ENCODE measurements around the gene KRT33A.

GRCh38 chr17:41340494-41340893, 10.1 kb downstream of the KRT33A start:
- TF ChIP-seq CTCF (IDR thresholded peaks at IDR 0.05; ENCODE audit: low read depth, low read length, missing input control) (no peak), TAF1 (conservative IDR thresholded peaks at IDR 0.05) (no peak), FOXA1 (IDR thresholded peaks at IDR 0.05) (no peak), MAX (IDR thresholded peaks at IDR 0.05) (no peak), ATF3 (IDR thresholded peaks at IDR 0.05) (no peak), YY1 (IDR thresholded peaks at IDR 0.05) (no peak), REST (IDR thresholded peaks at IDR 0.05) (no peak), EGR1 (IDR thresholded peaks at IDR 0.05; ENCODE audit: low read depth in 2 of 2) (no peak), HNF4A (conservative IDR thresholded peaks at IDR 0.05) (no peak), JUND (IDR thresholded peaks at IDR 0.05) (no peak), RXRA (IDR thresholded peaks at IDR 0.05) (no peak)
